SK-N-SH (cell line): ENCODE results near the gene RAB10. TPM values are rescaled to one million over a fixed set of nuclear protein-coding genes. Genes with fewer than 3 reads are reported as not detected.

Experiments
- CTCF ChIA-PET: fragments of 300-600, 350-600 bp; formaldehyde crosslinking; extraction: SDS; loops from one replicate; lab custom pipeline; 2021; lab: Yijun Ruan, JAX
- POLR2A ChIA-PET: fragments of 350-600 bp; sonication (Branson Sonifier 250); formaldehyde crosslinking; extraction: SDS; loops from one replicate; lab custom pipeline; 2020; ENCODE audit warnings: antibody characterized with exemption, inconsistent platforms; lab: Yijun Ruan, JAX
- DNase-seq: peaks from one replicate; pipeline ENCODE4 v3.0.0; 2012
- H2AFZ ChIP-seq: fragments of 200-600 bp; sonication (generic); 2 replicates; pipeline ENCODE4 v1.8.1; 2016; ENCODE audit warnings: antibody characterized with exemption, mild to moderate bottlenecking, low read depth
- H3F3A ChIP-seq: fragments of 200-600 bp; sonication (generic); replicated peaks from 2 replicates; pipeline ENCODE3; 2016; ENCODE audit warnings: antibody characterized with exemption, mild to moderate bottlenecking; ENCODE audit not compliant: insufficient read depth
- H3K27ac ChIP-seq, 2 experiments: fragments of 200-500 bp in 1 of 2; fragments of 200-600 bp in 1 of 2; sonication (Bioruptor generic) in 1 of 2; sonication (generic), shearing (Covaris generic) in 1 of 2; 2 replicates each; pipeline versions ENCODE4 v1.5.1 to v1.6.1; 2014 to 2016; ENCODE audit warnings: low read depth in 2 of 2, inconsistent platforms in 1 of 2, low read length in 1 of 2, mild to moderate bottlenecking in 1 of 2, mixed read lengths in 1 of 2
- H3K27me3 ChIP-seq: fragments of 200-600 bp; sonication (generic), shearing (Covaris generic); 2 replicates; pipeline ENCODE4 v1.6.1; 2016; ENCODE audit warnings: mixed run types; ENCODE audit not compliant: insufficient read depth
- H3K36me3 ChIP-seq, 2 experiments: fragments of 200-500 bp in 1 of 2; fragments of 200-600 bp in 1 of 2; sonication (Bioruptor generic) in 1 of 2; sonication (generic) in 1 of 2; replicated peaks in 1 of 2; 2 replicates each; pipeline versions ENCODE3 to v1.5.1; 2014 to 2016; ENCODE audit warnings: low read length in 1 of 2, mild to moderate bottlenecking in 1 of 2; ENCODE audit not compliant: insufficient read depth in 2 of 2, control insufficient read depth in 1 of 2
- H3K4me1 ChIP-seq, 2 experiments: fragments of 200-500 bp in 1 of 2; fragments of 200-600 bp in 1 of 2; sonication (Bioruptor generic) in 1 of 2; sonication (generic), shearing (Covaris generic) in 1 of 2; 2 replicates each; pipeline versions ENCODE4 v1.5.1 to v1.6.1; 2014 to 2016; ENCODE audit warnings: low read depth in 1 of 2, low read length in 1 of 2, mixed run types in 1 of 2; ENCODE audit not compliant: insufficient read depth in 2 of 2, control insufficient read depth in 1 of 2
- H3K4me2 ChIP-seq: fragments of 200-600 bp; sonication (generic), shearing (Covaris generic); 2 replicates; pipeline ENCODE4 v1.6.1; 2017; ENCODE audit warnings: mixed run types
- H3K4me3 ChIP-seq, 2 experiments: fragments of 200-500 bp in 1 of 2; fragments of 200-600 bp in 1 of 2; sonication (Bioruptor generic) in 1 of 2; sonication (generic), shearing (Covaris generic) in 1 of 2; 2 replicates each; pipeline versions ENCODE4 v1.5.1 to v1.8.1; 2014 to 2016; ENCODE audit warnings: low read depth in 2 of 2, inconsistent platforms in 1 of 2, low read length in 1 of 2, mild to moderate bottlenecking in 1 of 2, mixed read lengths in 1 of 2, moderate library complexity in 1 of 2
- H3K79me2 ChIP-seq: fragments of 200-600 bp; sonication (generic); 2 replicates; pipeline ENCODE4 v1.8.1; 2017; ENCODE audit warnings: mild to moderate bottlenecking; ENCODE audit not compliant: insufficient read depth
- H3K9ac ChIP-seq: fragments of 200-600 bp; sonication (generic); 2 replicates; pipeline ENCODE4 v1.6.1; 2017; ENCODE audit warnings: mixed run types
- H3K9me2 ChIP-seq: fragments of 200-600 bp; sonication (generic); 2 replicates; pipeline ENCODE4 v1.6.1; 2017; ENCODE audit warnings: mixed run types
- H3K9me3 ChIP-seq: fragments of 200-600 bp; sonication (generic); 2 replicates; pipeline ENCODE4 v1.6.1; 2017; ENCODE audit warnings: mixed run types, mild to moderate bottlenecking, moderate library complexity
- H4K20me1 ChIP-seq: fragments of 200-600 bp; sonication (generic); 2 replicates; pipeline ENCODE4 v1.6.1; 2017; ENCODE audit warnings: mild to moderate bottlenecking, mixed run types; ENCODE audit not compliant: insufficient read depth
- ELF1 ChIP-seq: IDR thresholded peaks from 2 replicates; pipeline ENCODE4 v1.4.0; 2012
- EZH2phosphoT487 ChIP-seq: fragments of 200-600 bp; sonication (generic); IDR thresholded peaks from 2 replicates; pipeline ENCODE4 v1.6.1; 2017; ENCODE audit warnings: low read depth, mixed run types, mild to moderate bottlenecking, antibody characterized with exemption, moderate library complexity, borderline replicate concordance
- MAX ChIP-seq: IDR thresholded peaks from 2 replicates; pipeline ENCODE4 v1.4.0; 2012; ENCODE audit warnings: low read depth
- NRF1 ChIP-seq: IDR thresholded peaks from 2 replicates; pipeline ENCODE4 v1.6.1; 2012; ENCODE audit warnings: low read depth, mild to moderate bottlenecking, low read length
- PBX3 ChIP-seq: IDR thresholded peaks from 2 replicates; pipeline ENCODE4; 2012
- RCOR1 ChIP-seq: fragments of 150-350 bp; IDR thresholded peaks from 2 replicates; pipeline ENCODE4 v1.6.1; 2017; ENCODE audit warnings: antibody characterized with exemption, low read length
- REST ChIP-seq: IDR thresholded peaks from 2 replicates; pipeline ENCODE4 v1.6.1; 2012; ENCODE audit warnings: mild to moderate bottlenecking, low read depth, low read length, moderate library complexity
- TEAD4 ChIP-seq: IDR thresholded peaks from 2 replicates; pipeline ENCODE4 v1.4.0; 2012; ENCODE audit warnings: mild to moderate bottlenecking, borderline replicate concordance; ENCODE audit not compliant: insufficient read depth
- WGBS: methylation state at CpG from one replicate; pipeline ENCODE4 v1.1.6; 2017; ENCODE audit warnings: low lambda C conversion rate; 5-methylcytosine and 5-hydroxymethylcytosine counted together
- polyA plus RNA-seq, 3 experiments: library from polyadenylated mRNA; depleted of rRNA; stranded (reverse); fragments of >200 nt; gene quantifications; 2 replicates each; pipeline ENCODE4 v1.2.3, GENCODE V29; 2012
- TF ChIP-seq, protein P1 (sequence below): fragments of 150-350 bp; IDR thresholded peaks from 2 replicates; pipeline ENCODE4 v1.6.1; 2017; ENCODE audit warnings: antibody characterized with exemption, low read length, low read depth, borderline replicate concordance
- TF ChIP-seq, protein P2 (sequence below): fragments of 200-600 bp; sonication (generic); IDR thresholded peaks from 2 replicates; pipeline ENCODE4 v1.6.1; 2017; ENCODE audit warnings: antibody characterized with exemption, mild to moderate bottlenecking, moderate library complexity

Gene RAB10
- polyA plus RNA-seq, 1 of the 3 experiments (the other 2 are of a cell fraction) = 47.5 TPM

GRCh38 chr2:26067186-26067974 is 33.5 kb downstream of the RAB10 start:
- Histone ChIP-seq H2AFZ (no peak overlapping the region), H3K4me2 (no peak overlapping the region), H3F3A (peaks cover 60% of the 10 kb centered on the region), H3K27ac (peak overlapping the region in 1 of 2 experiments; percentile 78; a peak in 3 of 4 replicates), H4K20me1 (peaks cover 73% of the 10 kb centered on the region), H3K4me1 (peaks cover 3 to 16% of the 10 kb centered on the region in 2 experiments; a peak in 3 of 4 replicates), H3K4me3 (no peak overlapping the region), H3K9ac (no peak overlapping the region), H3K79me2 (peaks cover 96% of the 10 kb centered on the region), H3K27me3 (no peaks in the 10 kb centered on the region), H3K9me2 (no peaks in the 10 kb centered on the region), H3K36me3 (peaks cover 0 to 6% of the 10 kb centered on the region in 2 experiments), H3K9me3 (no peaks in the 10 kb centered on the region)
- POLR2A ChIA-PET = no interaction called here
- CTCF ChIA-PET = no interaction called here
- WGBS = 87% methylated on average over 1 of the region's 1 CpG
- no peak for DNase-seq
- TF ChIP-seq MAX (no peak), EZH2phosphoT487 (no peak), REST (no peak)
- TF ChIP-seq, all 33 proteins: peak for 0

DNA sequence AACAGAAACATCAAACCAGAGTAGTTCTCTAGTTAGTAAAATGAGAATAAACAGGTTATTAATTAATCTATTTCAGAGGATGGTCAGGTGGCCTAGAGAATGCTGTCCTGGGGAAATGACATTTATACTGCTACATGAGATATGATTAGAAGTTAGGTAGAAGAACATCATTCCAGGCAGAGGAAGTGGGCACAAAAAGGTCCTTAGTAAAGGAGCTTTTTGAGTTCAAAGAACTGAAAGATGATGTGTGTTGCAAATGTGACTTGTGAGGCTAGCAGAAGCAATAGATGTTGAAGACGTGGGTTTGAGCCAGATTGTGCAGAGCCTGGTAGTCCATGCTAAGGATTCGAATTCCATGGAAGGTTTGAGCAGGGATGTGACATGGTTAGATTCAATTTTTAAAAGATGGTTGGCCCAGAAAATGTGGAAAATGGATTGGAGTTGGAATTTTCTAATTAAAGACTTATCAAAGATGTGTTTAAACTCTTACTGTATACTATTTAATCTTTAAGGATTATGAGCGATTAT is 34.2 kb downstream of the RAB10 start:
- Histone ChIP-seq H4K20me1 (peaks cover 73% of the 10 kb centered on the region), H3K9me3 (no peaks in the 10 kb centered on the region), H3K27me3 (no peaks in the 10 kb centered on the region), H3F3A (peaks cover 56% of the 10 kb centered on the region), H3K36me3 (peaks cover 0 to 6% of the 10 kb centered on the region in 2 experiments), H3K27ac (peak overlapping the region; percentile 64 to 78)
- CTCF ChIA-PET = interaction anchor here (0.8 to 1.4 kb wide), 3 partner anchors 8 to 77 kb away, joined by 3 read pairs; no protein-coding TSS in a partner anchor
- TF ChIP-seq PBX3 (no peak), ELF1 (no peak), TEAD4 (no peak), RCOR1 (no peak), NRF1 (no peak)
- TF ChIP-seq, protein P1, sequence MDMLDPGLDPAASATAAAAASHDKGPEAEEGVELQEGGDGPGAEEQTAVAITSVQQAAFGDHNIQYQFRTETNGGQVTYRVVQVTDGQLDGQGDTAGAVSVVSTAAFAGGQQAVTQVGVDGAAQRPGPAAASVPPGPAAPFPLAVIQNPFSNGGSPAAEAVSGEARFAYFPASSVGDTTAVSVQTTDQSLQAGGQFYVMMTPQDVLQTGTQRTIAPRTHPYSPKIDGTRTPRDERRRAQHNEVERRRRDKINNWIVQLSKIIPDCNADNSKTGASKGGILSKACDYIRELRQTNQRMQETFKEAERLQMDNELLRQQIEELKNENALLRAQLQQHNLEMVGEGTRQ = no peak
- TF ChIP-seq, protein P2, sequence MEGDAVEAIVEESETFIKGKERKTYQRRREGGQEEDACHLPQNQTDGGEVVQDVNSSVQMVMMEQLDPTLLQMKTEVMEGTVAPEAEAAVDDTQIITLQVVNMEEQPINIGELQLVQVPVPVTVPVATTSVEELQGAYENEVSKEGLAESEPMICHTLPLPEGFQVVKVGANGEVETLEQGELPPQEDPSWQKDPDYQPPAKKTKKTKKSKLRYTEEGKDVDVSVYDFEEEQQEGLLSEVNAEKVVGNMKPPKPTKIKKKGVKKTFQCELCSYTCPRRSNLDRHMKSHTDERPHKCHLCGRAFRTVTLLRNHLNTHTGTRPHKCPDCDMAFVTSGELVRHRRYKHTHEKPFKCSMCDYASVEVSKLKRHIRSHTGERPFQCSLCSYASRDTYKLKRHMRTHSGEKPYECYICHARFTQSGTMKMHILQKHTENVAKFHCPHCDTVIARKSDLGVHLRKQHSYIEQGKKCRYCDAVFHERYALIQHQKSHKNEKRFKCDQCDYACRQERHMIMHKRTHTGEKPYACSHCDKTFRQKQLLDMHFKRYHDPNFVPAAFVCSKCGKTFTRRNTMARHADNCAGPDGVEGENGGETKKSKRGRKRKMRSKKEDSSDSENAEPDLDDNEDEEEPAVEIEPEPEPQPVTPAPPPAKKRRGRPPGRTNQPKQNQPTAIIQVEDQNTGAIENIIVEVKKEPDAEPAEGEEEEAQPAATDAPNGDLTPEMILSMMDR = no peak
- TF ChIP-seq, all 33 proteins: peak for 0
- WGBS = 35% methylated on average over 3 of the region's 3 CpGs
- Histone ChIP-seq H3K4me3 (no peak overlapping the region), H3K79me2 (peaks cover 96% of the 10 kb centered on the region), H2AFZ (no peak overlapping the region), H3K4me2 (peak overlapping the region; percentile 36; the same call in 1 of the 2 replicates), H3K9me2 (no peaks in the 10 kb centered on the region), H3K9ac (no peak overlapping the region), H3K4me1 (peaks cover 3 to 16% of the 10 kb centered on the region in 2 experiments; a peak in 3 of 4 replicates)
- POLR2A ChIA-PET = no interaction called here
- DNase-seq = no peak
